Osteoblast (primary cell): ENCODE measurements around the gene LAMC1. TPM values are rescaled to one million over a fixed set of nuclear protein-coding genes. Genes with fewer than 3 reads are reported as not detected.

ENCODE experiments used
- DNase-seq: peaks from one replicate; pipeline ENCODE4 v3.0.0; 2011; ENCODE audit warnings: low spot score, mixed read lengths; ENCODE audit not compliant: insufficient read length; ENCODE audit errors: missing footprints
- H2AFZ ChIP-seq: 2 replicates; pipeline ENCODE4 v1.6.0; 2011; ENCODE audit warnings: mild to moderate bottlenecking, low read length
- H3K27ac ChIP-seq: 2 replicates; pipeline ENCODE4 v1.5.1; 2011; ENCODE audit warnings: mild to moderate bottlenecking, low read depth, low read length, moderate library complexity
- H3K27me3 ChIP-seq: 2 replicates; pipeline ENCODE4 v1.6.0; 2012; ENCODE audit warnings: mild to moderate bottlenecking, control low read depth, inconsistent platforms, low read length, moderate library complexity; ENCODE audit not compliant: insufficient read depth
- H3K36me3 ChIP-seq: 2 replicates; pipeline ENCODE4 v1.5.1; 2011; ENCODE audit warnings: mild to moderate bottlenecking, low read length, control low read depth, moderate library complexity; ENCODE audit not compliant: insufficient read depth
- H3K4me1 ChIP-seq: 2 replicates; pipeline ENCODE4 v1.5.1; 2011; ENCODE audit warnings: mild to moderate bottlenecking, low read length, control low read depth, moderate library complexity; ENCODE audit not compliant: insufficient read depth
- H3K4me2 ChIP-seq: 2 replicates; pipeline ENCODE4 v1.6.0; 2011; ENCODE audit warnings: mild to moderate bottlenecking, low read length; ENCODE audit not compliant: insufficient read depth
- H3K4me3 ChIP-seq: fragments of 200-600 bp; sonication (generic); 3 replicates; pipeline ENCODE4 v1.5.1; 2012; ENCODE audit warnings: mild to moderate bottlenecking, low read length, inconsistent platforms; ENCODE audit not compliant: insufficient read depth
- H3K79me2 ChIP-seq: 2 replicates; pipeline ENCODE4 v1.6.0; 2012; ENCODE audit warnings: mild to moderate bottlenecking, low read length, control low read depth, inconsistent platforms; ENCODE audit not compliant: insufficient read depth
- H3K9me3 ChIP-seq: 2 replicates; pipeline ENCODE4 v1.5.1; 2011; ENCODE audit warnings: low read depth, low read length, control low read depth
- H4K20me1 ChIP-seq: 2 replicates; pipeline ENCODE4 v1.6.0; 2012; ENCODE audit warnings: mild to moderate bottlenecking, low read length, control low read depth; ENCODE audit not compliant: insufficient read depth
- CTCF ChIP-seq: IDR thresholded peaks from 2 replicates; pipeline ENCODE4 v1.5.1; 2011; ENCODE audit warnings: mild to moderate bottlenecking, low read depth, low read length, moderate library complexity; ENCODE audit errors: extremely low read depth
- total RNA-seq: library from RNA; depleted of rRNA; stranded (reverse); fragments of >200 nt; gene quantifications from 2 replicates; pipeline ENCODE4 v1.2.3, GENCODE V29; 2012

LAMC1 gene
- total RNA-seq, 1 donor: 966 TPM

DNA sequence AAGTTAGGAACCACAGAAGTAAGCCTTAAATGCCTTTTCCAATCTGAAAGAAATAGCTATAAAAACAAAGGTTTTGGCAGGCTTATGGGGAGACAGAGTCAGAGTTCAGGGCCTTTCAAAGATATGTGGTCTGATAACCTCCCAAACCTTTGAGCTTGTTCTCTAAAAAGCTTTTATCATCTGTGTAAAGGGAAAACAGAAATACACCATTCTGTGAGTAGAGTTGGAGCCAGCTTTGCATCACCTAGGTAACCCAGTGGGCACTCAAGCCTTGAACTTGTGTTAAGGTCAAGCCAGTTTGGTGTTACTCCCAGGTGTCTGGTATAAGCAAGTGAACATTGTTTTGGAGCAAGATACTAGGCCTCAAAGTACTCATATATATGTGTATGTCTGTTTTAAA is 50.1 kb downstream of the LAMC1 start:
- Histone ChIP-seq H3K9me3 (no peaks in the 10 kb centered on the region), H3K4me3 (no peak overlapping the region), H2AFZ (no peak overlapping the region), H3K27ac (peak overlapping the region; percentile 12), H3K79me2 (peaks cover 98% of the 10 kb centered on the region), H4K20me1 (peaks cover 86% of the 10 kb centered on the region), H3K4me2 (no peak overlapping the region), H3K4me1 (peaks cover 64% of the 10 kb centered on the region), H3K27me3 (no peaks in the 10 kb centered on the region), H3K36me3 (no peaks in the 10 kb centered on the region)
- DNase-seq: no peak
- no peak for TF ChIP-seq CTCF

DNA sequence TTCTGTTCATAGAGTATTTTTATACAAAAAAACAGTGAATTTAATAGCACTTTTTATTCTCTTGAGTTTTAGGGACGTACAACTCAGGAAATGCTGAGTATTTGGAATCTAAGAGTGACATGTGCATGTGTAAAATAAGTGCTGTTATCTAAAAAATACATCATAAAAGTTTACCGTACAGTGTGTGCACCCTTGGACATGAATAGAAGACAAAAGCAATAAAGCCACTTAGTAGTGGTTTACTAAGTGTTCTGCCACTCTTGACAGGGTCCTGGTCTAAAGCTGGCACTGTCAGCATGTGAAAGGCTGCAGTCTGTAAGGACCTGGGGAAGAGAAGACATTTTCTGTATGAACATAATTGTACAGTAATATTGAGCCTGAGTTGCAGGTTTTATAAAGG is 51.0 kb downstream of the LAMC1 start:
- TF ChIP-seq CTCF: no peak
- DNase-seq: no peak
- H3K79me2 ChIP-seq: peaks cover 97% of the 10 kb centered on the region
- no peak overlapping the region for H3K4me3 ChIP-seq
- peaks cover 61% of the 10 kb centered on the region for H3K4me1 ChIP-seq
- H3K27me3 ChIP-seq: no peaks in the 10 kb centered on the region
- H3K27ac ChIP-seq: no peak overlapping the region
- H3K4me2 ChIP-seq: no peak overlapping the region
- no peak overlapping the region for H2AFZ ChIP-seq
- H3K9me3 ChIP-seq: no peaks in the 10 kb centered on the region
- H3K36me3 ChIP-seq: no peaks in the 10 kb centered on the region
- H4K20me1 ChIP-seq: peaks cover 85% of the 10 kb centered on the region

- peak overlapping the region; percentile 31 for H3K27ac ChIP-seq
- H3K4me2 ChIP-seq: peak overlapping the region; percentile 5
These were observed 52.6 kb downstream of the LAMC1 start for GRCh38 chr1:183075861-183076260.

GRCh38 chr1:183077097-183077496 is 53.9 kb downstream of the LAMC1 start:
- H2AFZ ChIP-seq: no peak overlapping the region
- TF ChIP-seq CTCF: no peak
- no peak overlapping the region for H3K27ac ChIP-seq
- H3K4me2 ChIP-seq: no peak overlapping the region
- peaks cover 47% of the 10 kb centered on the region for H3K4me1 ChIP-seq
- H3K27me3 ChIP-seq: no peaks in the 10 kb centered on the region
- H3K79me2 ChIP-seq: peaks cover 96% of the 10 kb centered on the region
- DNase-seq: no peak
- no peaks in the 10 kb centered on the region for H3K36me3 ChIP-seq
- H3K9me3 ChIP-seq: no peaks in the 10 kb centered on the region
- H4K20me1 ChIP-seq: peaks cover 82% of the 10 kb centered on the region
- H3K4me3 ChIP-seq: no peak overlapping the region

More at GRCh38 chr1:183075861-183076260, 52.6 kb downstream of the LAMC1 start:
- Histone ChIP-seq H3K4me1 (peaks cover 59% of the 10 kb centered on the region), H3K36me3 (no peaks in the 10 kb centered on the region), H3K9me3 (no peaks in the 10 kb centered on the region), H3K27me3 (no peaks in the 10 kb centered on the region), H2AFZ (no peak overlapping the region), H3K4me3 (no peak overlapping the region), H4K20me1 (peaks cover 86% of the 10 kb centered on the region), H3K79me2 (peaks cover 97% of the 10 kb centered on the region)
- TF ChIP-seq CTCF: no peak
- no peak for DNase-seq
